MM.1S (cell line): ENCODE results near the gene CDC20.
"Not testable (repeated sequence)": the region's sequence is repeated elsewhere in the genome, so short reads cannot be mapped to it uniquely, and the experiment has no call there.

Experiments
- DNase-seq: peaks from one replicate; pipeline ENCODE4 v3.0.0-alpha.2; 2015
- H2AFZ ChIP-seq: fragments of 300-600 bp; sonication (generic); 2 replicates; pipeline ENCODE4 v1.6.0; 2016; ENCODE audit warnings: antibody characterized with exemption, low read length
- H3F3A ChIP-seq: fragments of 300-600 bp; sonication (generic); 2 replicates; pipeline ENCODE4 v1.6.1; 2016; ENCODE audit warnings: mild to moderate bottlenecking, antibody characterized with exemption, low read length, moderate library complexity, mixed read lengths; ENCODE audit not compliant: insufficient read depth
- H3K27ac ChIP-seq: fragments of 300-600 bp; sonication (generic); 2 replicates; pipeline ENCODE4 v1.5.1; 2016; ENCODE audit warnings: mild to moderate bottlenecking, low read length
- H3K27me3 ChIP-seq: fragments of 300-600 bp; sonication (generic); replicated peaks from 2 replicates; pipeline ENCODE4 v1.6.0; 2016; ENCODE audit warnings: low read length; ENCODE audit not compliant: insufficient read depth
- H3K36me3 ChIP-seq: fragments of 300-600 bp; sonication (generic); replicated peaks from 2 replicates; pipeline ENCODE4 v1.6.1; 2016; ENCODE audit warnings: mild to moderate bottlenecking, low read length, mixed read lengths; ENCODE audit not compliant: insufficient read depth
- H3K4me1 ChIP-seq: fragments of 300-600 bp; sonication (generic); 2 replicates; pipeline ENCODE4 v1.6.1; 2016; ENCODE audit warnings: low read length, mixed read lengths
- H3K4me2 ChIP-seq: fragments of 300-600 bp; sonication (generic); 2 replicates; pipeline ENCODE4 v1.6.0; 2016; ENCODE audit warnings: low read depth, low read length
- H3K4me3 ChIP-seq: fragments of 300-600 bp; sonication (generic); 2 replicates; pipeline ENCODE4 v1.5.1; 2016; ENCODE audit warnings: low read length, mixed read lengths
- H3K79me2 ChIP-seq: fragments of 300-600 bp; sonication (generic); 2 replicates; pipeline ENCODE4 v1.6.1; 2016; ENCODE audit warnings: mixed run types, low read length, mixed read lengths
- H3K9ac ChIP-seq: fragments of 300-600 bp; sonication (generic); 2 replicates; pipeline ENCODE4 v1.6.1; 2016; ENCODE audit warnings: low read length, mixed read lengths
- H3K9me2 ChIP-seq: fragments of 300-600 bp; sonication (generic); replicated peaks from 2 replicates; pipeline ENCODE4 v1.6.1; 2016; ENCODE audit warnings: mild to moderate bottlenecking, low read length, mixed read lengths; ENCODE audit not compliant: insufficient read depth
- H3K9me3 ChIP-seq: fragments of 300-600 bp; sonication (generic); replicated peaks from 2 replicates; pipeline ENCODE4 v1.6.1; 2016; ENCODE audit warnings: mild to moderate bottlenecking, low read length, mixed read lengths; ENCODE audit not compliant: insufficient read depth
- H4K20me1 ChIP-seq: fragments of 300-600 bp; sonication (generic); 2 replicates; pipeline ENCODE4 v1.6.1; 2016; ENCODE audit warnings: mild to moderate bottlenecking, low read length, moderate library complexity, mixed read lengths; ENCODE audit not compliant: insufficient read depth
- EZH2 ChIP-seq: fragments of 300-600 bp; sonication (generic); optimal IDR thresholded peaks from 2 replicates; pipeline ENCODE3; 2017; ENCODE audit warnings: low read depth, mild to moderate bottlenecking, antibody characterized with exemption, low read length, mixed read lengths
- EZH2phosphoT487 ChIP-seq: fragments of 300-600 bp; sonication (generic); IDR thresholded peaks from 2 replicates; pipeline ENCODE4 v1.6.1; 2018; ENCODE audit warnings: antibody characterized with exemption, low read length
- TF ChIP-seq, protein P1 (sequence below): fragments of 300-600 bp; sonication (generic); IDR thresholded peaks from 2 replicates; pipeline ENCODE4 v1.5.1; 2016; ENCODE audit warnings: antibody characterized with exemption, low read length, mixed read lengths

The CDC20 gene

DNA sequence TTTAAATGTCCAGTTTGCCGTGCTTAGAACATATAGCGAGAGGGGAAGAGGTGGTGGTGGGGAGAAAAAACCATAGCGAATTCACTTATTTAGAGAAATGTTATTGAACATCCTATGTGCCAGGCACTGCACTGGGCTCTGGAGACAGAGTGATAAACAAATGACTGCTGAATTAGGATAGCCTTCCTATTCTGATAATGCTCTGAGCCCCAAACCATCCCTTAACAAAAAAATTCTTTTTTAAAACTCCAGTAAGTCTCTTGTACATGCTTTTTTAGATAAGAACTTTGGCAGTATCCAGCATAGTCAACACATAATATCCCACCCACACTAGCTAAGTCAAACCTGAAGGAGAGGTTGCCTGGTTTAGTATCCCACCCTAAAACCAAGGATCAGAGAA lies 39.4 kb downstream of the CDC20 start:
- no peak overlapping the region for H3K4me2 ChIP-seq
- no peaks in the 10 kb centered on the region for H4K20me1 ChIP-seq
- H2AFZ ChIP-seq = no peak overlapping the region
- no peak overlapping the region for H3K4me3 ChIP-seq
- no peaks in the 10 kb centered on the region for H3K27me3 ChIP-seq
- H3K9ac ChIP-seq = no peak overlapping the region
- H3K79me2 ChIP-seq = peaks cover 7% of the 10 kb centered on the region; the same call in 1 of the 2 replicates
- no peaks in the 10 kb centered on the region for H3K9me3 ChIP-seq
- no peak for DNase-seq
- TF ChIP-seq EZH2 (no peak), EZH2phosphoT487 (no peak)
- TF ChIP-seq, protein P1, sequence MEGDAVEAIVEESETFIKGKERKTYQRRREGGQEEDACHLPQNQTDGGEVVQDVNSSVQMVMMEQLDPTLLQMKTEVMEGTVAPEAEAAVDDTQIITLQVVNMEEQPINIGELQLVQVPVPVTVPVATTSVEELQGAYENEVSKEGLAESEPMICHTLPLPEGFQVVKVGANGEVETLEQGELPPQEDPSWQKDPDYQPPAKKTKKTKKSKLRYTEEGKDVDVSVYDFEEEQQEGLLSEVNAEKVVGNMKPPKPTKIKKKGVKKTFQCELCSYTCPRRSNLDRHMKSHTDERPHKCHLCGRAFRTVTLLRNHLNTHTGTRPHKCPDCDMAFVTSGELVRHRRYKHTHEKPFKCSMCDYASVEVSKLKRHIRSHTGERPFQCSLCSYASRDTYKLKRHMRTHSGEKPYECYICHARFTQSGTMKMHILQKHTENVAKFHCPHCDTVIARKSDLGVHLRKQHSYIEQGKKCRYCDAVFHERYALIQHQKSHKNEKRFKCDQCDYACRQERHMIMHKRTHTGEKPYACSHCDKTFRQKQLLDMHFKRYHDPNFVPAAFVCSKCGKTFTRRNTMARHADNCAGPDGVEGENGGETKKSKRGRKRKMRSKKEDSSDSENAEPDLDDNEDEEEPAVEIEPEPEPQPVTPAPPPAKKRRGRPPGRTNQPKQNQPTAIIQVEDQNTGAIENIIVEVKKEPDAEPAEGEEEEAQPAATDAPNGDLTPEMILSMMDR = no peak
- no peak overlapping the region for H3K27ac ChIP-seq
- no peaks in the 10 kb centered on the region for H3K9me2 ChIP-seq
- H3K4me1 ChIP-seq = no peaks in the 10 kb centered on the region
- H3F3A ChIP-seq = no peaks in the 10 kb centered on the region
- H3K36me3 ChIP-seq = no peaks in the 10 kb centered on the region

DNA sequence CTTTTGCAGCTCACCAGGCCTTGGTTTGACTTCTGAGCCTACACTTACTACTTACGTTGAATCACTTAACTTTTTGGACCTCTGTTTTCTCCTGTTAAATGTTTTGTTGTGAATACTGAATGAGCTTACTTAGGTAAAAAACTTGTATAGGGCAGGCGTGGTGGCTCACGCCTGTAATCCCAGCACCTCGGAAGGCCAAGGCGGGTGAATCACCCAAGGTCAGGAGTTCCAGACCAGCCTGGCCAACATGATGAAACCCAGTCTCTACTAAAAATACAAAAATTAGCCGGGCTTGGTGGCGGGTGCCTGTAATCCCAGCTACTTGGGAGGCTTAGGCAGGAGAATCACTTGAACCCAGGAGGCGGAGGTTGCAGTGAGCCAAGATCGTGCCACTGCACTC lies 41.7 kb downstream of the CDC20 start:
- H3K36me3 ChIP-seq, H3K4me2 ChIP-seq, H4K20me1 ChIP-seq, H3K27ac ChIP-seq, H3K4me3 ChIP-seq, H3K4me1 ChIP-seq, H3K9me3 ChIP-seq, DNase-seq, H3F3A ChIP-seq, H2AFZ ChIP-seq, H3K27me3 ChIP-seq, H3K79me2 ChIP-seq, H3K9me2 ChIP-seq, H3K9ac ChIP-seq: not testable (repeated sequence)

DNA sequence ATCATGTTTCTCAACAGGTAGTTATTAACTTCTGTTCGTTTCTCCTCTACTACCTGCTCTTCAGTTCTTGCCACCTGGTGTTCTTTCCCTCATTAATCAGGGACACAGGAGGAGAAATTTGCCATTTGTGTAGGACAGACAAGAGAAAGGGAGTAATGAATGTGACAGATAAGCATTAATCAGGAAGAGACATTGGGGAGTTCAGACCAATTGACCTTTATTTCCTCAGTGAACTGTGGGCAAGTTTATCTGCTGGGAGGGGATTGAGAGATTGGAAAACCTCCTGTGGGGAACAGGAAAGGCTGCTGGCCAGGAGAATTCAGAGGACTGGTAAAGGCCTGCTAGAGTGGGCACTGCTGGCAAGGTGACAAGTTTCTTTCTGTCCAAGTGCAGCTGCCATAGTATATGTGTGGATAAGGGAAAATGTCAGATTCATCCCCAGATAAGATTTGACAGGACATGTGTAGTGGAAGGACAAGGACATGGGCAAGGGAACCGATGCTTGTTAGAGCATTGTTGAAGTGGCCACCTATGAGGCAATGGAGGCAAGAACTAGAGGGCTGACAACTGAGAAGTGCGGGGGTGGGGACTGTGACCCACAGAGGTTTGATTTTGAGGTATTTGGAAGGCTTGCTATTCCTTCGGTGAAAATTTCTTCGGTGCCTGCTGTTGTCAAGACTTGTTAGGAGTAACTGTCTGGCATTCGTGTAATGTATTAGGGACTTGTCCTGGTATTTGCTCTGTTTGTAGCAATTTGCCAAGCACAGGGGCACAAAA lies 43.5 kb downstream of the CDC20 start:
- Histone ChIP-seq H3K4me1 (no peaks in the 10 kb centered on the region), H3K4me2 (no peak overlapping the region), H3K27me3 (no peaks in the 10 kb centered on the region), H3K36me3 (no peaks in the 10 kb centered on the region), H3K9ac (no peak overlapping the region), H3F3A (no peaks in the 10 kb centered on the region), H3K4me3 (no peak overlapping the region), H2AFZ (no peak overlapping the region), H4K20me1 (no peaks in the 10 kb centered on the region), H3K79me2 (0 out of 2 replicates have a peak, but pooled peaks cover 3% of the 10 kb centered on the region), H3K9me2 (no peaks in the 10 kb centered on the region), H3K9me3 (no peaks in the 10 kb centered on the region), H3K27ac (no peak overlapping the region)
- TF ChIP-seq, protein P1 = no peak
- TF ChIP-seq EZH2 (no peak), EZH2phosphoT487 (no peak)
- DNase-seq = no peak

DNA sequence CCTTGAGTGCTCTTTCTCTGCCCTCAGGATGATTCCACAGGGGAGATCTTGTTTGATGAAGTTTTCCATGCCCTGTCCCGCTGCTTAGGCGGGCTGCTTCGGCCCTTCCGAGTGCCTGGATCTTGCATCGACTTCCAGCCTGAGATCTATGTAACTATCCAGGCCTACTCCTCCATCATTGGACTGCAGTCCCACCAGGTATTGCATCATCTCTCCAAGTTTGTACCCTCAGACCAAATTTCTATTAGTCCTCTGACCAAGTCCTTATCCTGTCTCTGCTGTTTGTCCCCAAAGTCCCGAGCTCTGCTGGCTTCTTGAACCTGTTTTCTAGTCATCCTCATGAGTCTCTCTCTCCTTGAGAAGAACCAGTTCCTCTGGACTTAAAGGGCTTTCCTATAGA lies 45.6 kb downstream of the CDC20 start:
- H3K27me3 ChIP-seq = no peaks in the 10 kb centered on the region
- DNase-seq = no peak
- no peaks in the 10 kb centered on the region for H3K79me2 ChIP-seq
- H3K4me2 ChIP-seq = no peak overlapping the region
- no peaks in the 10 kb centered on the region for H3K9me2 ChIP-seq
- H3K36me3 ChIP-seq = no peaks in the 10 kb centered on the region
- H2AFZ ChIP-seq = no peak overlapping the region
- H3K9ac ChIP-seq = no peak overlapping the region
- H3K4me3 ChIP-seq = no peak overlapping the region
- no peaks in the 10 kb centered on the region for H3F3A ChIP-seq
- no peaks in the 10 kb centered on the region for H4K20me1 ChIP-seq
- no peaks in the 10 kb centered on the region for H3K4me1 ChIP-seq
- H3K9me3 ChIP-seq = no peaks in the 10 kb centered on the region
- no peak overlapping the region for H3K27ac ChIP-seq
- TF ChIP-seq, protein P1 = no peak
- TF ChIP-seq EZH2 = no peak
- no peak for TF ChIP-seq EZH2phosphoT487
